Astrocyte (in vitro differentiated cells and primary cell): ENCODE data around the gene FBXO34.

Experiments used
- CTCF ChIP-seq: IDR thresholded peaks from 2 replicates; pipeline ENCODE4 v1.5.1; 2011; ENCODE audit warnings: low read depth, mild to moderate bottlenecking, inconsistent platforms, low read length, moderate library complexity; ENCODE audit not compliant: insufficient read depth
- EZH2 ChIP-seq: IDR thresholded peaks from 2 replicates; pipeline ENCODE4 v1.6.1; 2012; ENCODE audit warnings: mild to moderate bottlenecking, low read length, inconsistent platforms; ENCODE audit not compliant: insufficient read depth

GRCh38 chr14:55352201-55352600, 81.0 kb downstream of the FBXO34 start:
- no peak for TF ChIP-seq CTCF
- TF ChIP-seq EZH2, result no peak
